ENCODE results near the gene SLC35A2.

DNA sequence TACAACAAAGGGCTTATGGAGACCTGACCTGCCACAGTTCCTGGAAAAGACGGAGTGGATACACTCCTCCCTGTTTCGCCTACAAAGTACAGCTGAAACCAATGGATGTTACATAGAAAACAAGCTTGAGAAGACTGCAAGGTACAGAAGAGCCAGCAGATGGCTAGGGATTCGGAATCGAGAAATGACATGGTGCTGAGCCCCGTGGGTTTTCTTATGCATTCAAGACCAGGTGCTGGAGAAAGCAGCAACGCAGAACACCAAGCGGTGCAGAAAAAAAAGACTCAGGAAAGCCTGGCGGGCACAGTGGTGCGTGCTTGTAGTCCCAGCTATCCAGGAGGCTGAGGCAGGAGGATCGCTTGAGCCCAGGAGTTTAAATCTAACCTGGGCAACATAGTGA is 27.7 kb downstream of the SLC35A2 start:
- TF ChIP-seq, protein P1, sequence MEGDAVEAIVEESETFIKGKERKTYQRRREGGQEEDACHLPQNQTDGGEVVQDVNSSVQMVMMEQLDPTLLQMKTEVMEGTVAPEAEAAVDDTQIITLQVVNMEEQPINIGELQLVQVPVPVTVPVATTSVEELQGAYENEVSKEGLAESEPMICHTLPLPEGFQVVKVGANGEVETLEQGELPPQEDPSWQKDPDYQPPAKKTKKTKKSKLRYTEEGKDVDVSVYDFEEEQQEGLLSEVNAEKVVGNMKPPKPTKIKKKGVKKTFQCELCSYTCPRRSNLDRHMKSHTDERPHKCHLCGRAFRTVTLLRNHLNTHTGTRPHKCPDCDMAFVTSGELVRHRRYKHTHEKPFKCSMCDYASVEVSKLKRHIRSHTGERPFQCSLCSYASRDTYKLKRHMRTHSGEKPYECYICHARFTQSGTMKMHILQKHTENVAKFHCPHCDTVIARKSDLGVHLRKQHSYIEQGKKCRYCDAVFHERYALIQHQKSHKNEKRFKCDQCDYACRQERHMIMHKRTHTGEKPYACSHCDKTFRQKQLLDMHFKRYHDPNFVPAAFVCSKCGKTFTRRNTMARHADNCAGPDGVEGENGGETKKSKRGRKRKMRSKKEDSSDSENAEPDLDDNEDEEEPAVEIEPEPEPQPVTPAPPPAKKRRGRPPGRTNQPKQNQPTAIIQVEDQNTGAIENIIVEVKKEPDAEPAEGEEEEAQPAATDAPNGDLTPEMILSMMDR (IDR thresholded peaks at IDR 0.05) = no peak
- no peak for TF ChIP-seq POLR2A (IDR thresholded peaks at IDR 0.05)
